ENCODE data around the gene DLX6. TPM values are rescaled to one million over a fixed set of nuclear protein-coding genes. Genes with fewer than 3 reads are reported as not detected.

Gene DLX6
- total RNA-seq (2014; rRNA removed; shearing (Covaris generic); ENCODE audit: low replicate concordance): not detected in 2 replicates

GRCh38 chr7:97005183-97006054 is at the start of gene DLX6:
DLX6 (plus strand) TSS chr7:97005553; CDS start chr7:97005978, 425 bp downstream.
- no peak within 1 kb of the TSS for H3K4me3 ChIP-seq (ENCODE audit: low read length)
- H3K9ac ChIP-seq (ENCODE audit: low read length): no peak within 1 kb of the TSS
- no peaks in the 10 kb centered on the region for H3K36me3 ChIP-seq (ENCODE audit: insufficient read depth, low read length)
- no peak for DNase-seq
- no peak within 1 kb of the TSS for H3K27ac ChIP-seq (ENCODE audit: low read length)
- no peaks in the 10 kb centered on the region for H3K4me1 ChIP-seq (ENCODE audit: low read length)
- no peak within 1 kb of the TSS for H2AFZ ChIP-seq (ENCODE audit: low read length)
- no peaks in the 10 kb centered on the region for H3K9me2 ChIP-seq (replicated peaks; ENCODE audit: insufficient read depth, low read length)
- no peaks in the 10 kb centered on the region for H3K79me2 ChIP-seq (ENCODE audit: low read length)
- H3K9me3 ChIP-seq (ENCODE audit: low read length): no peaks in the 10 kb centered on the region
- H3K27me3 ChIP-seq (ENCODE audit: low read length): no peaks in the 10 kb centered on the region
- no peaks in the 10 kb centered on the region for H4K20me1 ChIP-seq (ENCODE audit: insufficient read depth, low read depth, low read length)
- H3K4me2 ChIP-seq (ENCODE audit: low read depth, low read length, poor library complexity, severe bottlenecking): no peak within 1 kb of the TSS

- H3K4me3 ChIP-seq (ENCODE audit: low read length): no peak overlapping the region
- H3K9ac ChIP-seq (ENCODE audit: low read length): no peak overlapping the region
- H2AFZ ChIP-seq (ENCODE audit: low read length): no peak overlapping the region
- no peak overlapping the region for H3K4me2 ChIP-seq (ENCODE audit: low read depth, low read length, poor library complexity, severe bottlenecking)
- no peaks in the 10 kb centered on the region for H3K36me3 ChIP-seq (ENCODE audit: insufficient read depth, low read length)
- H3K4me1 ChIP-seq (ENCODE audit: low read length): no peaks in the 10 kb centered on the region
- H4K20me1 ChIP-seq (ENCODE audit: insufficient read depth, low read depth, low read length): no peaks in the 10 kb centered on the region
- no peak overlapping the region for H3K27ac ChIP-seq (ENCODE audit: low read length)
- no peaks in the 10 kb centered on the region for H3K27me3 ChIP-seq (ENCODE audit: low read length)
- no peaks in the 10 kb centered on the region for H3K9me3 ChIP-seq (ENCODE audit: low read length)
- no peaks in the 10 kb centered on the region for H3K79me2 ChIP-seq (ENCODE audit: low read length)
- H3K9me2 ChIP-seq (replicated peaks; ENCODE audit: insufficient read depth, low read length): no peaks in the 10 kb centered on the region
- no peak for DNase-seq
Measured at GRCh38 chr7:96959135-96959534, 46.2 kb upstream of the DLX6 start.

- Histone ChIP-seq H4K20me1 (ENCODE audit: insufficient read depth, low read depth, low read length) (no peaks in the 10 kb centered on the region), H3K4me2 (ENCODE audit: low read depth, low read length, poor library complexity, severe bottlenecking) (no peak overlapping the region), H3K79me2 (ENCODE audit: low read length) (no peaks in the 10 kb centered on the region), H3K4me1 (ENCODE audit: low read length) (no peaks in the 10 kb centered on the region), H3K9me3 (ENCODE audit: low read length) (no peaks in the 10 kb centered on the region), H3K4me3 (ENCODE audit: low read length) (no peak overlapping the region), H3K9me2 (replicated peaks; ENCODE audit: insufficient read depth, low read length) (no peaks in the 10 kb centered on the region), H3K27me3 (ENCODE audit: low read length) (no peaks in the 10 kb centered on the region), H2AFZ (ENCODE audit: low read length) (no peak overlapping the region), H3K27ac (ENCODE audit: low read length) (no peak overlapping the region), H3K9ac (ENCODE audit: low read length) (no peak overlapping the region), H3K36me3 (ENCODE audit: insufficient read depth, low read length) (no peaks in the 10 kb centered on the region)
- DNase-seq: no peak
Measured at GRCh38 chr7:96962221-96962885, 43.0 kb upstream of the DLX6 start.

- Histone ChIP-seq H3K4me3 (ENCODE audit: low read length) (no peak overlapping the region), H3K36me3 (ENCODE audit: insufficient read depth, low read length) (no peaks in the 10 kb centered on the region), H3K4me2 (ENCODE audit: low read depth, low read length, poor library complexity, severe bottlenecking) (no peak overlapping the region), H3K4me1 (ENCODE audit: low read length) (no peaks in the 10 kb centered on the region), H3K79me2 (ENCODE audit: low read length) (no peaks in the 10 kb centered on the region), H3K27ac (ENCODE audit: low read length) (no peak overlapping the region), H3K9me2 (replicated peaks; ENCODE audit: insufficient read depth, low read length) (no peaks in the 10 kb centered on the region), H3K9ac (ENCODE audit: low read length) (no peak overlapping the region), H2AFZ (ENCODE audit: low read length) (no peak overlapping the region), H3K27me3 (ENCODE audit: low read length) (no peaks in the 10 kb centered on the region), H3K9me3 (ENCODE audit: low read length) (no peaks in the 10 kb centered on the region), H4K20me1 (ENCODE audit: insufficient read depth, low read depth, low read length) (no peaks in the 10 kb centered on the region)
- no peak for DNase-seq
Measured at GRCh38 chr7:96968981-96969380, 36.4 kb upstream of the DLX6 start.

GRCh38 chr7:96970739-96971138 is 34.6 kb upstream of the DLX6 start:
- Histone ChIP-seq H2AFZ (ENCODE audit: low read length) (no peak overlapping the region), H3K36me3 (ENCODE audit: insufficient read depth, low read length) (no peaks in the 10 kb centered on the region), H3K27me3 (ENCODE audit: low read length) (no peaks in the 10 kb centered on the region), H3K9ac (ENCODE audit: low read length) (no peak overlapping the region), H3K79me2 (ENCODE audit: low read length) (no peaks in the 10 kb centered on the region), H3K4me2 (ENCODE audit: low read depth, low read length, poor library complexity, severe bottlenecking) (no peak overlapping the region), H3K4me1 (ENCODE audit: low read length) (no peaks in the 10 kb centered on the region), H3K9me3 (ENCODE audit: low read length) (no peaks in the 10 kb centered on the region), H4K20me1 (ENCODE audit: insufficient read depth, low read depth, low read length) (no peaks in the 10 kb centered on the region), H3K4me3 (ENCODE audit: low read length) (no peak overlapping the region), H3K27ac (ENCODE audit: low read length) (no peak overlapping the region), H3K9me2 (replicated peaks; ENCODE audit: insufficient read depth, low read length) (no peaks in the 10 kb centered on the region)
- no peak for DNase-seq

GRCh38 chr7:96973986-96974385 is 31.4 kb upstream of the DLX6 start:
- Histone ChIP-seq H3K4me1 (ENCODE audit: low read length) (no peaks in the 10 kb centered on the region), H3K36me3 (ENCODE audit: insufficient read depth, low read length) (no peaks in the 10 kb centered on the region), H3K4me2 (ENCODE audit: low read depth, low read length, poor library complexity, severe bottlenecking) (no peak overlapping the region), H3K4me3 (ENCODE audit: low read length) (no peak overlapping the region), H3K9me2 (replicated peaks; ENCODE audit: insufficient read depth, low read length) (no peaks in the 10 kb centered on the region), H4K20me1 (ENCODE audit: insufficient read depth, low read depth, low read length) (no peaks in the 10 kb centered on the region), H3K79me2 (ENCODE audit: low read length) (no peaks in the 10 kb centered on the region), H2AFZ (ENCODE audit: low read length) (no peak overlapping the region), H3K27me3 (ENCODE audit: low read length) (no peaks in the 10 kb centered on the region), H3K9me3 (ENCODE audit: low read length) (no peaks in the 10 kb centered on the region), H3K9ac (ENCODE audit: low read length) (no peak overlapping the region), H3K27ac (ENCODE audit: low read length) (no peak overlapping the region)
- DNase-seq: no peak

GRCh38 chr7:96976106-96976505 is 29.2 kb upstream of the DLX6 start:
- no peak overlapping the region for H3K9ac ChIP-seq (ENCODE audit: low read length)
- no peak overlapping the region for H3K27ac ChIP-seq (ENCODE audit: low read length)
- H3K4me1 ChIP-seq (ENCODE audit: low read length): no peaks in the 10 kb centered on the region
- no peaks in the 10 kb centered on the region for H3K9me2 ChIP-seq (replicated peaks; ENCODE audit: insufficient read depth, low read length)
- no peak overlapping the region for H3K4me3 ChIP-seq (ENCODE audit: low read length)
- no peaks in the 10 kb centered on the region for H3K9me3 ChIP-seq (ENCODE audit: low read length)
- DNase-seq: no peak
- no peaks in the 10 kb centered on the region for H3K36me3 ChIP-seq (ENCODE audit: insufficient read depth, low read length)
- no peak overlapping the region for H2AFZ ChIP-seq (ENCODE audit: low read length)
- H3K79me2 ChIP-seq (ENCODE audit: low read length): no peaks in the 10 kb centered on the region
- no peaks in the 10 kb centered on the region for H4K20me1 ChIP-seq (ENCODE audit: insufficient read depth, low read depth, low read length)
- H3K27me3 ChIP-seq (ENCODE audit: low read length): no peaks in the 10 kb centered on the region
- H3K4me2 ChIP-seq (ENCODE audit: low read depth, low read length, poor library complexity, severe bottlenecking): no peak overlapping the region

GRCh38 chr7:96977445-96977844 is 27.9 kb upstream of the DLX6 start:
- no peak overlapping the region for H3K4me2 ChIP-seq (ENCODE audit: low read depth, low read length, poor library complexity, severe bottlenecking)
- no peaks in the 10 kb centered on the region for H3K4me1 ChIP-seq (ENCODE audit: low read length)
- no peaks in the 10 kb centered on the region for H3K9me3 ChIP-seq (ENCODE audit: low read length)
- H3K9ac ChIP-seq (ENCODE audit: low read length): no peak overlapping the region
- H4K20me1 ChIP-seq (ENCODE audit: insufficient read depth, low read depth, low read length): no peaks in the 10 kb centered on the region
- no peak overlapping the region for H3K4me3 ChIP-seq (ENCODE audit: low read length)
- no peak for DNase-seq
- no peak overlapping the region for H2AFZ ChIP-seq (ENCODE audit: low read length)
- H3K27me3 ChIP-seq (ENCODE audit: low read length): no peaks in the 10 kb centered on the region
- H3K36me3 ChIP-seq (ENCODE audit: insufficient read depth, low read length): no peaks in the 10 kb centered on the region
- no peaks in the 10 kb centered on the region for H3K9me2 ChIP-seq (replicated peaks; ENCODE audit: insufficient read depth, low read length)
- no peak overlapping the region for H3K27ac ChIP-seq (ENCODE audit: low read length)
- H3K79me2 ChIP-seq (ENCODE audit: low read length): no peaks in the 10 kb centered on the region

All from Karpas-422 (cell line).